OCI-LY7 (cell line): ENCODE data around the gene DNAL4. TPM values are rescaled to one million over a fixed set of nuclear protein-coding genes. Genes with fewer than 3 reads are reported as not detected.

Experiments used
- BruUV-seq: library from RNA; stranded (reverse); fragments of 400-500 nt; replicated peaks from 2 replicates; lab custom pipeline; 2021; lab: Mats Ljungman, UMichigan
- CTCF ChIA-PET: fragments of 300-600 bp; sonication (Branson Sonifier 250); formaldehyde crosslinking; loops from one replicate; lab custom pipeline; 2022; ENCODE audit warnings: antibody characterized with exemption; ENCODE audit not compliant: unreplicated experiment; lab: Charles Lee
- POLR2A ChIA-PET: fragments of 300-600 bp; sonication (Branson Sonifier 250); formaldehyde crosslinking; loops from one replicate; lab custom pipeline; 2022; ENCODE audit warnings: antibody characterized with exemption; lab: Charles Lee
- DNase-seq: peaks from one replicate; pipeline ENCODE4 v3.0.0-alpha.2; 2015; ENCODE audit warnings: low spot score
- H2AFZ ChIP-seq: fragments of 200-600 bp; sonication (generic), shearing (Covaris generic); 2 replicates; pipeline ENCODE4 v1.6.1; 2014; ENCODE audit warnings: mild to moderate bottlenecking, antibody characterized with exemption, low read length, moderate library complexity
- H3K27ac ChIP-seq: fragments of 200-600 bp; sonication (generic); 2 replicates; pipeline ENCODE4 v1.5.1; 2014; ENCODE audit warnings: mixed run types, low read depth, mild to moderate bottlenecking, moderate library complexity, low read length, inconsistent platforms; ENCODE audit not compliant: poor library complexity, severe bottlenecking
- H3K36me3 ChIP-seq: fragments of 200-600 bp; sonication (generic); 2 replicates; pipeline ENCODE4 v1.6.1; 2014; ENCODE audit warnings: mild to moderate bottlenecking, antibody characterized with exemption, low read length, moderate library complexity, mixed read lengths; ENCODE audit not compliant: insufficient read depth
- H3K4me1 ChIP-seq: fragments of 200-600 bp; sonication (generic); 2 replicates; pipeline ENCODE4 v1.5.1; 2014; ENCODE audit warnings: mild to moderate bottlenecking, low read length; ENCODE audit not compliant: insufficient read depth, poor library complexity, severe bottlenecking
- H3K4me2 ChIP-seq: fragments of 200-600 bp; sonication (generic); 2 replicates; pipeline ENCODE4 v1.6.1; 2014; ENCODE audit warnings: mild to moderate bottlenecking, low read length
- H3K4me3 ChIP-seq: fragments of 200-600 bp; sonication (generic); 2 replicates; pipeline ENCODE4 v1.5.1; 2014; ENCODE audit warnings: mild to moderate bottlenecking, low read depth, low read length; ENCODE audit not compliant: poor library complexity, severe bottlenecking
- H3K79me2 ChIP-seq: fragments of 200-600 bp; sonication (generic); 2 replicates; pipeline ENCODE4 v1.6.1; 2016; ENCODE audit warnings: low read depth, mild to moderate bottlenecking, low read length, moderate library complexity, mixed read lengths; ENCODE audit not compliant: insufficient read depth
- H3K9me2 ChIP-seq: fragments of 200-600 bp; sonication (generic); 2 replicates; pipeline ENCODE4 v1.6.1; 2016; ENCODE audit warnings: mild to moderate bottlenecking, low read length, mixed read lengths; ENCODE audit not compliant: insufficient read depth
- H3K9me3 ChIP-seq: fragments of 200-600 bp; sonication (generic); 2 replicates; pipeline ENCODE4 v1.6.1; 2014; ENCODE audit warnings: mild to moderate bottlenecking, mixed run types, low read length, mixed read lengths
- H4K20me1 ChIP-seq: fragments of 200-600 bp; sonication (generic); 2 replicates; pipeline ENCODE4 v1.6.1; 2014; ENCODE audit warnings: mild to moderate bottlenecking, antibody characterized with exemption, low read length, moderate library complexity, mixed read lengths; ENCODE audit not compliant: insufficient read depth
- CTCF ChIP-seq: fragments of 200-600 bp; sonication (generic); conservative IDR thresholded peaks from 2 replicates; pipeline ENCODE4 v1.5.1; 2014; ENCODE audit warnings: mild to moderate bottlenecking, antibody characterized with exemption, low read length, moderate library complexity, mixed read lengths
- EZH2phosphoT487 ChIP-seq: fragments of 200-600 bp; sonication (generic); IDR thresholded peaks from 2 replicates; pipeline ENCODE4 v1.6.1; 2018; ENCODE audit warnings: low read depth, borderline replicate concordance, mild to moderate bottlenecking, mixed run types, antibody characterized with exemption, low read length, moderate library complexity, mixed read lengths
- intact Hi-C: fragments of 100-400 bp; cut with micrococcal nuclease; formaldehyde crosslinking; loops from one replicate; pipeline ENCODE4 v1.10.0; 2022; ENCODE audit not compliant: unreplicated experiment
- total RNA-seq, 2 experiments: library from RNA; depleted of rRNA in 1 of 2; stranded (reverse); fragments of >200 nt in 1 of 2; shearing (Covaris generic) in 1 of 2; gene quantifications; 2 replicates each; pipeline ENCODE4 v1.2.3, GENCODE V29; 2014 to 2022

Gene DNAL4
- total RNA-seq, 2 experiments from 2014 or later: 6.6 to 7.1 TPM

DNA sequence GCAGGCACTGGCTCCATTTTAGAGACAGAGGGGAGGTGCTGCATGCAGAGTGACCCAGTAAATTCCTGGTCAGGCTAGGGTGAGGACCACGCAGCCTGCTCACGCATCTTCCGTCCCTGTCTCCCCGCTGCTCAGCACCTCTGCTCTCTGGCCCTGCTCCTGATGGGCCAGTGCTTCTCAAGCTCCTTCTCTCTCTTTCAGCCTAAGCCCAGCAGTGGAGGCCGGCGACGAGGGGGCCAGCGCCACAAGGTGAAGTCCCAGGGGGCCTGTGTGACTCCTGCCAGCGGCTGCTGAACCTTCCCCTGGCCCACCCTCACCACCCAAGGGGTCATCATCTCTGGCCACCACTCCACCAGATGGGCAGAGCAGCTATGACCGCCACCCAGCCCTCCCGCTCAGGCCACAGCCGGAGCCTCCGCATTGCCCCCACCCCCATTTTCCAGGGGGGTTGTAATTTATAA, 63.5 kb downstream of the DNAL4 start:
- H3K4me1 ChIP-seq: no peaks in the 10 kb centered on the region
- BruUV-seq: no TSS peak

GRCh38 chr22:38729946-38730345, 64.0 kb downstream of the DNAL4 start:
- Histone ChIP-seq H3K27ac (no peak overlapping the region), H4K20me1 (no peaks in the 10 kb centered on the region), H3K79me2 (no peaks in the 10 kb centered on the region), H3K9me3 (no peaks in the 10 kb centered on the region), H3K4me2 (no peak overlapping the region), H2AFZ (no peak overlapping the region), H3K4me1 (no peaks in the 10 kb centered on the region), H3K4me3 (no peak overlapping the region), H3K9me2 (no peaks in the 10 kb centered on the region), H3K36me3 (peaks cover 85% of the 10 kb centered on the region)
- ChIA-PET POLR2A (no interaction called here), CTCF (no interaction called here)
- TF ChIP-seq EZH2phosphoT487: no peak
- no peak for TF ChIP-seq CTCF
- DNase-seq: no peak
- BruUV-seq: no TSS peak
- intact Hi-C loops: no loop called here

More for the DNA sequence above, 63.5 kb downstream of the DNAL4 start:
- Histone ChIP-seq H3K27ac (no peak overlapping the region), H3K4me3 (no peak overlapping the region), H2AFZ (no peak overlapping the region), H3K4me2 (no peak overlapping the region), H3K79me2 (no peaks in the 10 kb centered on the region), H4K20me1 (no peaks in the 10 kb centered on the region), H3K36me3 (peaks cover 86% of the 10 kb centered on the region), H3K9me2 (no peaks in the 10 kb centered on the region), H3K9me3 (no peaks in the 10 kb centered on the region)
- ChIA-PET POLR2A (no interaction called here), CTCF (no interaction called here)
- no peak for TF ChIP-seq CTCF
- TF ChIP-seq EZH2phosphoT487: no peak
- DNase-seq: no peak
- intact Hi-C loops: no loop called here

- TF ChIP-seq EZH2phosphoT487: no peak
- TF ChIP-seq CTCF: no peak
- H3K9me3 ChIP-seq: no peaks in the 10 kb centered on the region
- H3K36me3 ChIP-seq: peaks cover 88% of the 10 kb centered on the region
- intact Hi-C loops: no loop called here
- no peak overlapping the region for H3K27ac ChIP-seq
- no peaks in the 10 kb centered on the region for H3K79me2 ChIP-seq
- DNase-seq: no peak
- no peak overlapping the region for H3K4me2 ChIP-seq
- H3K9me2 ChIP-seq: no peaks in the 10 kb centered on the region
- H2AFZ ChIP-seq: no peak overlapping the region
- ChIA-PET POLR2A (no interaction called here), CTCF (no interaction called here)
- H4K20me1 ChIP-seq: no peaks in the 10 kb centered on the region
- H3K4me3 ChIP-seq: no peak overlapping the region
- BruUV-seq: no TSS peak
- no peaks in the 10 kb centered on the region for H3K4me1 ChIP-seq
Measured at GRCh38 chr22:38728871-38729796, 64.8 kb downstream of the DNAL4 start.
